Body of pancreas (tissue), 4 donors: ENCODE results near the gene FKBP15.

Source experiments
- POLR2A ChIP-seq, 3 donors: fragments of 450-650 bp; IDR thresholded peaks; one replicate each; pipeline ENCODE4 v1.6.1; 2016; ENCODE audit warnings: antibody characterized with exemption in 3 of 3, mild to moderate bottlenecking in 2 of 3
- TF ChIP-seq, protein P1 (sequence below), 7 experiments: fragments of 450-650 bp in 4 of 7; fragments of 200-600 bp in 3 of 7; sonication (generic) in 3 of 7; IDR thresholded peaks; one replicate each; pipeline ENCODE4 v1.5.1; 2016 to 2019; ENCODE audit warnings: antibody characterized with exemption in 7 of 7

DNA sequence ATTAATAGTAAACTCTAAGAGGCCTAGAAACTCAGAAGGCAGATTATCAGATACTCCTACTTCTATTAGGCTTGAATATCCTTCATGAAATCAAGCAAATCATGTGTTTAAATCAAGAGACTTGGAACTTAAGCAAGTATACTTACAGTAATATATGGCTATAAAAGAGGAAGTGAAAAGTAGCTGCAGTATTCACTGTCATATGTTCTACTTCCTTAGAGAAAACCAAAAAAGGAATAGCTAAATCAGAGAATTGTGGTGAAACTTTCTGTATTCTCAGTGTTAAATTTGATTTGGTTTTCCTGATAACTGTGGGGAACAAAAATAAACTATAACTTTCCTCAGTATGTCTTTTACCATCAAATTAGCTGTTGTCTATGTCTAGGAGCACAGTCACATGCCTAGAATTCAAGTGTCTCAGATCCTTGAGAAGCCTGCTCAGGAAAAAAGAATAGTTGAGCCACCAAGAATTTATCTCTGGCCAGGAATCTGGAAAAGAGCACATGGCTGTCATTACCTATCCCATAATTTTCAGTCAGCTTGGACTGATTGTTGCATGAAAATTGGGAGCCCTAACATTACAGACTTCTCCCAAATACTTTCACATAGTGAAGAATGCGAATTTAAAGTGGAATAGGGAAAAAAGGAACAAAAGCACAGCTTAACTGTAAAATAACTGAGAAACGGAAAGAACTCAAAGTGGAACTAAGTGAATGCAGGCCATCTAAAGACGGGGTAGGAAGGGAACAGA lies 1.7 kb downstream of the FKBP15 start:
- TF ChIP-seq, protein P1, sequence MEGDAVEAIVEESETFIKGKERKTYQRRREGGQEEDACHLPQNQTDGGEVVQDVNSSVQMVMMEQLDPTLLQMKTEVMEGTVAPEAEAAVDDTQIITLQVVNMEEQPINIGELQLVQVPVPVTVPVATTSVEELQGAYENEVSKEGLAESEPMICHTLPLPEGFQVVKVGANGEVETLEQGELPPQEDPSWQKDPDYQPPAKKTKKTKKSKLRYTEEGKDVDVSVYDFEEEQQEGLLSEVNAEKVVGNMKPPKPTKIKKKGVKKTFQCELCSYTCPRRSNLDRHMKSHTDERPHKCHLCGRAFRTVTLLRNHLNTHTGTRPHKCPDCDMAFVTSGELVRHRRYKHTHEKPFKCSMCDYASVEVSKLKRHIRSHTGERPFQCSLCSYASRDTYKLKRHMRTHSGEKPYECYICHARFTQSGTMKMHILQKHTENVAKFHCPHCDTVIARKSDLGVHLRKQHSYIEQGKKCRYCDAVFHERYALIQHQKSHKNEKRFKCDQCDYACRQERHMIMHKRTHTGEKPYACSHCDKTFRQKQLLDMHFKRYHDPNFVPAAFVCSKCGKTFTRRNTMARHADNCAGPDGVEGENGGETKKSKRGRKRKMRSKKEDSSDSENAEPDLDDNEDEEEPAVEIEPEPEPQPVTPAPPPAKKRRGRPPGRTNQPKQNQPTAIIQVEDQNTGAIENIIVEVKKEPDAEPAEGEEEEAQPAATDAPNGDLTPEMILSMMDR (IDR thresholded peaks at IDR 0.05): no peak
- TF ChIP-seq POLR2A (IDR thresholded peaks at IDR 0.05): no peak
